GM18519 (cell line): Measurements from ENCODE around the gene COPRS.
"Not testable (repeated sequence)": the region's sequence is repeated elsewhere in the genome, so short reads cannot be mapped to it uniquely, and the experiment has no call there.

ENCODE experiments used
- ATAC-seq: cut with Tn5 transposase; IDR thresholded peaks from one replicate; pipeline ENCODE4 v1.9.1; 2021; ENCODE audit warnings: mild to moderate bottlenecking, moderate library complexity; ENCODE audit not compliant: unreplicated experiment, low FRiP score

COPRS gene

DNA sequence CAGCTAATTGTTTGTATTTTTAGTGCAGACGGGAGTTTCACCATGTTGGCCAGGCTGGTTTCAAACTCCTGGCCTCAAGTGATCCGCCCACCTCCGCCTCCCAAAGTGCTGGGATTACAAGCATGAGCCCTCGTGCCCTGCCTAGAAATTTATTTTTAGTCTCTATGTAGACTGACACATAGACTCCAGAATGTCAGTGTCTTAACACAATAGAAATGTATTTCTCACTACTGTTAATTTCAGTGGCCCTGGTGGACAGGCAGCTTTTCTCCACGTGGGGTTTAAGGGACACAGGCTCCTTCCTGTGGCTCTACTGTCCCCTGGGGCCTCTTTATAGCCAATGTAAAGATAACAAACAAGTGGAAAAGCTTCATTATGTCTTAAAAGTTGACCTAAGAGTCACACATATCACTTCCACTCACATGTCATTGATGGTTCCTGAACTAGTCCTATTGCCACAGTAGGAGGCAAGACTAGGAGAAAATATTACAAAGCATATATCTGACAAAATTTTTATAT is 43.8 kb downstream of the COPRS start:
- ATAC-seq = no peak

DNA sequence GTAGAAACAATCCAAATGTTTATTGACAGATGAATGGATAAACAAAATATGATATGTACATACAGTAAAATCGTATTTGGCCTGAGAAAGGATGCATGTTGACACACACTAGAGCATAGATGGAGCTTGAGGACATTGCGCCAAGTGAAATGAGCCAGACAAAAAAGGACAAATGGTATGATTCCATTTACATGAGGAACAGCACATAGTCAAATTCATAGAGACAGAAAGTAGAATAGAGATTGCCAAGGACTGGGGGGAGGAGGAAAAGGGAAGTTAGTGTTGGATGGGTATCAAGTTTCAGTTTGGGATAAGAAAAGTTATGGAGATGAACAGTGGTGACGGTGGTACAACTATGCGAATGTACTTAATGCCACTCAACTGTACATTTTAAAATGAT is 47.9 kb downstream of the COPRS start:
- no peak for ATAC-seq

DNA sequence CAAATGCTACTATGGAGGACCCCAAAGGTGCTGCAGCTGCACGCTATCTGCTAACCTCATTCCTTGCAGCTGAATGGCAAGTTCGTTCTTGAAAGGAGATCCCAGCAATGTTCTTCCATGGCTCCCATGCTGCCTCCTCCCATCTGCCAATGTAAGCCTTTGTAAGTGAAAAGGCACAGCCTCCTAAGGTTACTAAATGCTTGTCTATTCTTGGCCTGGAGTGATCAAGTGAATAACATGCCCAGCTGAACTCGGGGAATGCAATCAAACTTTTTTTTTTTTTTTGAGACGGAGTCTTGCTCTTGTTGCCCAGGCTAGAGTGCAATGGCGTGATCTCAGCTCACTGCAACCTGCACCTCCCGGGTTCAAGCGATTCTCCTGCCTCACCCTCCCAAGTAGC is 49.2 kb downstream of the COPRS start:
- not testable (repeated sequence) for ATAC-seq

DNA sequence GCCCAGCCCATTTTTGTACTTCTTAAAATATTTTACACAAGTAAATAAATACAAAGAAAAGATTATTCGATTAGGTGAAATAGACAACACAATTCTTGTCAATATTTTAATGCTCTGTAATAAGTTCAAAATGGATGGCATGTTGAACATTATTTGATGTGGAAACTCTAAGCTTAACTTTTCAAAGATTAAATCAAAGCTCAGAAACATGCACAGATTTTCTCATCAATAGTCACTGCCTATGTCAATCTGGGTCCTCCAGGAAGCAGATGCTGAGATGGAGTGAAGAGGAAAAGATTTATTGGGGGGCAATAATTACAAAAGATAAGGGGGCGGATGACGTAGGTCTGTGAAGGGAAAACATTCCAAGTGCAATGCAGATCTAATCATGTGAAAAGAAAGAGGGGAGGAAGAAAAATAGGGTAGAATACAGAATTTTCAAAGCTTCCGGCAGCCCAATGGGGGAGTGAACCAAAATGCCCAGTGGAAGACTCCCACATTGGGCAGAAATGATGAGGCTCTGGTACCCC is 50.5 kb downstream of the COPRS start:
- no peak for ATAC-seq

DNA sequence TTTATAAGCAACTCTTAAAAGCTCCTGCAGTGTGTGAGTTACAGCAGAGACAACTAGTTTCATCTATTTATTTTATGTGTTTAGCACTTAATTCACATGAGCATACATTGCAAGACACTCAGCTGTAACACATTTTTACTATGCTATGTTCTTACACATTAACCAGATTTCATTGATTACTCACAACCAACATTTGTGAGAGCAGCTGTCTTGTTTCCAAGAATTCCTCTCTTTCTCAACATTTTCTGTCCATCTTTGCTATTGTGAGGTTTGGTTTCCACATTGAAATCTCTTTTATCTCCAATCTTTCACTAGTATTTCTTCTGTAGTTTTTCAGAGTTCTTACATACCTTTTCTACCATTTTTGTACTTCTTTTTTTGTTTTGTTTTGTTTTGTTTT is 51.2 kb downstream of the COPRS start:
- no peak for ATAC-seq

DNA sequence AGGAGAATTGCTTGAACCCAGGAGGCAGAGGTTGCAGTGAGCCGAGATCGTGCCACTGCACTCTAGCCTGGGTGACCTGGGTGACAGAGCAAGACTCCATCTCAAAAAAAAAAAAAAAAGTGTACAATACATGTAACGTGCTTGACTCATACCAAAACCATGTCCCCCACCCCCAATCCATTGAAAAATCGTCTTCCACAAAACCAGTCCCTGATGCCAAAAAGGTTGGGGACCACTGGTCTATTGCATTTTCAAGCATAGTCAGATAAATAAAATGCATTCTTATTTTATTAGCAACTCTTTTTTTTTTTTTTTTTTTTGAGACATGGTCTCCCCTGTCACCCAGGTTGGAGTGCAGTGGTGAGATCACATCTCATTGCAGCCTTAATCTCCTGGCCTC is 52.1 kb downstream of the COPRS start:
- ATAC-seq = no peak

DNA sequence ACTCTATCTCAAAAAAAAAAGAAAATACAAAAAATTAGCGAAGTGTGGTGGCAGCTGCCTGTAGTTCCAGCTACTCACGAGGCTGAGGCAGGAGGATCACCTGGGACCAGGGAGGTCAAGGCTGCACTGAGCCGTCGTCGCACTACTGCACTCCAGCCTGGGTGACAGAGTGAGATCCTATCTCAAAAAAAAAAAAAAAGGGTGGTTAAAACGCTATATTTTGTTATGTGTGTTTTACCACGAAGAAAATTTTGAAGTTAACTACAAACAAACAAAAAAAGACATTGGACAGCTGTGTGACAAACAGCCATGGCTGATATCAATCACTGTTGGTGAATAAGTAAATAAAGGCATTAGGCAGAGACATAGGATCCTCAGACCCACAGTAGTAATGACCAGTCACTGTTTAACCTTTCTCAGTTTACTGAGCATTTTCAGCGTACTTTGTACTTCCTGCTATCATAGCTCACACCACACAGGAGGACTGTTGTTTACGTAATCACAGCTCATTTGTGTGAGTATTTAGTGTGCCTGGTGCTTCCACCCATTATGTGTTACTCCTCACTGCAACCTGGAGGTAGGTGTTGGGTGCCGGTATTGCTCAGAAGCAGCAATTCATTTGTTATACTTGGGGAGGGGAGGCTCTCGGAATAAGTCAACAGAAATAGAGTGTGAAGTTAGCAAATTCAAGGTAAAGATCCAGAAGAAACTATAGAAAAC is 55.4 kb downstream of the COPRS start:
- ATAC-seq = no peak

DNA sequence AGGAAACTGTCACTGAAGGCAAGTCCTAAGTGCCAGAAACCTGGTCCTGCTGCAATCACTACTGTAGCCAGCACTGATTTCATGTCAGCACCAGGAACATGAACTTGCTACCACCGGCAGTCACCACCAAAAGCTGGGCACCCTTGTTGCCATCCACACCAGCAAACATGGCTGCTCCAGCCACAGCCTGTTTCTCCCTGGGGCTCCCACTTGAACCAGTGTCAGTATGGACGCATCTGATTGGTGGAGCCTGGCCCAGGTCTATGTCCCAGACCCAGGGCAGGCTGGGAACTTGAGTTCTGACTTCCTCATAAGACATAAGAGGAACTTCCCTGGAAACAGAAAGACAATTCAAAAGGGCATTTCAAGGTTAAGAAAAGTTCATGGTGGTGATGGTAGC is 56.5 kb downstream of the COPRS start:
- ATAC-seq = no peak
